Measurements from ENCODE around the gene KAT7.

DNA sequence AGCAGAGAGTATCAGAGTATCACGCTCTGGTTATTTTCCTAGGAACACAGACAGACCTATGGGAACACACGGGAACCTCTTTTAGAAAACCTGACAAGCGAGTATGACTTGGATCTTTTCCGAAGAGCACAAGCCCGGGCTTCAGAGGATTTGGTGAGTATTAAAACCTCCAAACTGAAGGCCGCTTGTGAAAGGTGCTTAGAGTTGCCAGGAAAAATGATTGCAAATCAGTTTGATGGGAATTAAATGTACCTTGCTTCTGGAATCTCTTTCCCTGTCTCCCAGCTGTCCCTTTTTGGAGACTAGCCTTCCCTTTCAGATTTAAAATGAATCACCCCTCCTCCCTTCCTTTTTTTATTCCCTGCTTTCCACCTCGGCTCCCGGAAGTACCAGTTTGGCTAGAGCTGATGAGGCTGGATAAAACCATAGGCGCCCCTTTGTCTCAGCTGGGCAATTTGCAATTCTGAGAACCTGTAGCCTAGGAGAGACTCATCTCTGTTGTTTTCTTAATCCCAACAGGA lies 27.3 kb downstream of the KAT7 start:
- TF ChIP-seq POLR2AphosphoS5 (IDR thresholded peaks at IDR 0.05; ENCODE audit: borderline replicate concordance, low read depth, low read length): no peak
- no peak for TF ChIP-seq EZH2 (IDR thresholded peaks at IDR 0.05)
- no peak for TF ChIP-seq FOXP2 (optimal IDR thresholded peaks at IDR 0.05; ENCODE audit: control extremely low read depth, extremely low read length, insufficient read depth)
